Brain microvascular endothelial cell (primary cell): ENCODE data around the gene PLAAT5.

Experiments
- DNase-seq: peaks from one replicate; pipeline ENCODE4 v3.0.0-alpha.2; 2020
- H3K27ac ChIP-seq: fragments of 250-450 bp; sonication (Bioruptor Pico); 2 replicates; pipeline ENCODE4 v1.5.1; 2020; ENCODE audit warnings: mild to moderate bottlenecking, moderate library complexity
- H3K27me3 ChIP-seq: fragments of 250-450 bp; sonication (Bioruptor Pico); replicated peaks from 2 replicates; pipeline ENCODE4 v1.5.1; 2020; ENCODE audit warnings: mild to moderate bottlenecking
- H3K36me3 ChIP-seq: fragments of 250-450 bp; sonication (Bioruptor Pico); replicated peaks from 2 replicates; pipeline ENCODE4 v1.5.1; 2020; ENCODE audit warnings: mild to moderate bottlenecking
- H3K4me3 ChIP-seq: 2 replicates; pipeline ENCODE4 v1.5.1; 2011; ENCODE audit warnings: low read depth, mild to moderate bottlenecking, control low read depth, low read length, moderate library complexity
- CTCF ChIP-seq: IDR thresholded peaks from 2 replicates; pipeline ENCODE4 v1.5.1; 2011; ENCODE audit warnings: low read depth, mild to moderate bottlenecking, moderate library complexity, low read length, control low read depth, inconsistent platforms; ENCODE audit errors: missing control alignments
- in situ Hi-C: cut with HindIII; loops from 2 replicates; pipeline ENCODE4 v1.10.0; 2017; ENCODE audit warnings: low sequenced_read_pairs, low pct_ligation_motif_present

The PLAAT5 gene

GRCh38 chr11:63492441-63492840 is 1.5 kb upstream of the PLAAT5 start:
- H3K27ac ChIP-seq: no peak overlapping the region
- no peaks in the 10 kb centered on the region for H3K36me3 ChIP-seq
- DNase-seq: no peak
- in situ Hi-C loops: no loop called here
- H3K4me3 ChIP-seq: no peak overlapping the region
- no peak for TF ChIP-seq CTCF
- peaks cover 8% of the 10 kb centered on the region for H3K27me3 ChIP-seq

- no peaks in the 10 kb centered on the region for H3K36me3 ChIP-seq
- DNase-seq: peak; percentile 83
- in situ Hi-C loops: no loop called here
- H3K27me3 ChIP-seq: peaks cover 8% of the 10 kb centered on the region
- peak overlapping the region; percentile 49 for H3K4me3 ChIP-seq
- no peak overlapping the region for H3K27ac ChIP-seq
- TF ChIP-seq CTCF: no peak
Measured at GRCh38 chr11:63491636-63492372, 837 bp upstream of the PLAAT5 start.

- no peak overlapping the region for H3K27ac ChIP-seq
- in situ Hi-C loops: no loop called here
- DNase-seq: no peak
- no peaks in the 10 kb centered on the region for H3K36me3 ChIP-seq
- H3K4me3 ChIP-seq: peak overlapping the region; percentile 49
- no peak for TF ChIP-seq CTCF
- peaks cover 8% of the 10 kb centered on the region for H3K27me3 ChIP-seq
Measured at GRCh38 chr11:63491240-63491587, 247 bp upstream of the PLAAT5 start.

GRCh38 chr11:63489879-63490278 is 1.1 kb downstream of the PLAAT5 start:
- Histone ChIP-seq H3K27ac (no peak overlapping the region), H3K4me3 (no peak overlapping the region), H3K27me3 (peaks cover 8% of the 10 kb centered on the region), H3K36me3 (no peaks in the 10 kb centered on the region)
- in situ Hi-C loops: no loop called here
- DNase-seq: peak; percentile 42
- peak; percentile 27 for TF ChIP-seq CTCF

GRCh38 chr11:63488789-63489188 is 2.2 kb downstream of the PLAAT5 start:
- Histone ChIP-seq H3K27me3 (peaks cover 8% of the 10 kb centered on the region), H3K36me3 (no peaks in the 10 kb centered on the region), H3K27ac (no peak overlapping the region), H3K4me3 (no peak overlapping the region)
- in situ Hi-C loops: no loop called here
- no peak for TF ChIP-seq CTCF
- DNase-seq: no peak

- in situ Hi-C loops: no loop called here
- no peaks in the 10 kb centered on the region for H3K36me3 ChIP-seq
- DNase-seq: no peak
- peaks cover 2% of the 10 kb centered on the region for H3K27me3 ChIP-seq
- no peak for TF ChIP-seq CTCF
- no peak overlapping the region for H3K4me3 ChIP-seq
- H3K27ac ChIP-seq: no peak overlapping the region
Measured at GRCh38 chr11:63485777-63486176, 5.2 kb downstream of the PLAAT5 start.
